HepG2 (cell line): ENCODE measurements around the gene RNF4. TPM values are rescaled to one million over a fixed set of nuclear protein-coding genes. Genes with fewer than 3 reads are reported as not detected.

ENCODE experiments used
- CBX2 ChIP-seq, 2 experiments: fragments of 200-600 bp in 1 of 2; sonication (generic); formaldehyde crosslinking in 1 of 2; IDR thresholded peaks; 2 replicates each; pipeline versions ENCODE4 v1.7.0 to v1.8.1; 2018 to 2022; ENCODE audit warnings: low read depth in 2 of 2, low read length in 1 of 2, mild to moderate bottlenecking in 1 of 2, missing genetic modification reagents in 1 of 2
- FOSL2 ChIP-seq: sonication (generic); formaldehyde crosslinking; IDR thresholded peaks from 2 replicates; pipeline ENCODE4 v1.4.0; 2020; ENCODE audit warnings: missing genetic modification reagents
- GABPB1 ChIP-seq: IDR thresholded peaks from 2 replicates; pipeline ENCODE4 v1.6.1; 2016; ENCODE audit warnings: mild to moderate bottlenecking, missing genetic modification reagents, moderate library complexity, missing compliant biosample characterization
- PHF21A ChIP-seq: sonication (generic); formaldehyde crosslinking; IDR thresholded peaks from 2 replicates; pipeline ENCODE4 v1.5.0; 2020; ENCODE audit warnings: mild to moderate bottlenecking, missing genetic modification reagents
- SMAD1 ChIP-seq: sonication (generic); formaldehyde crosslinking; IDR thresholded peaks from 2 replicates; pipeline ENCODE4 v1.4.0; 2020; ENCODE audit warnings: missing genetic modification reagents, low read depth, mild to moderate bottlenecking, borderline replicate concordance
- SSRP1 ChIP-seq: IDR thresholded peaks from 2 replicates; pipeline ENCODE4 v1.6.1; 2016; ENCODE audit warnings: control low read depth
- THRA ChIP-seq: sonication (generic); formaldehyde crosslinking; IDR thresholded peaks from 2 replicates; pipeline ENCODE4 v1.4.0; 2020; ENCODE audit warnings: missing genetic modification reagents, borderline replicate concordance
- ZBTB33 ChIP-seq: sonication (generic); formaldehyde crosslinking; IDR thresholded peaks from 2 replicates; pipeline ENCODE4 v1.4.0; 2020; ENCODE audit warnings: missing genetic modification reagents
- ZBTB39 ChIP-seq: sonication (generic); formaldehyde crosslinking; IDR thresholded peaks from 2 replicates; pipeline ENCODE4 v1.5.0; 2020; ENCODE audit warnings: missing genetic modification reagents
- ZC3H4 ChIP-seq: sonication (generic); formaldehyde crosslinking; IDR thresholded peaks from 2 replicates; pipeline ENCODE4 v1.4.0; 2020; ENCODE audit warnings: missing genetic modification reagents, borderline replicate concordance
- ZHX2 ChIP-seq, 2 experiments: sonication (generic) in 1 of 2; formaldehyde crosslinking in 1 of 2; IDR thresholded peaks; 2 replicates each; pipeline versions ENCODE4 v1.6.1 to v1.9.0; 2014 to 2022; ENCODE audit warnings: antibody characterized with exemption in 1 of 2, borderline replicate concordance in 1 of 2, inconsistent platforms in 1 of 2, low read depth in 1 of 2, missing genetic modification reagents in 1 of 2
- ZNF780A ChIP-seq: sonication (generic); formaldehyde crosslinking; IDR thresholded peaks from 2 replicates; pipeline ENCODE4 v1.8.0; 2022; ENCODE audit warnings: mild to moderate bottlenecking, missing genetic modification reagents, moderate library complexity
- polyA plus RNA-seq, 8 experiments: library from polyadenylated mRNA; depleted of rRNA in 3 of 8; stranded (reverse) in 7 of 8; unstranded in 1 of 8; fragments of >200 nt; fragmentation: Illumina TruSeq in 4 of 8; extraction: Trizol in 4 of 8; gene quantifications; 2 replicates each; pipeline versions ENCODE4 v1.2.1 to v1.2.3, GENCODE V29; 2011 to 2016; ENCODE audit warnings: low read depth in 4 of 8, missing spikeins in 1 of 8, mixed read lengths in 1 of 8; ENCODE audit not compliant: insufficient read depth in 1 of 8
- total RNA-seq, 5 experiments: library from RNA; depleted of rRNA; stranded (reverse); fragments of >200 nt; fragmentation: Illumina TruSeq; extraction: Trizol; gene quantifications; 2 replicates each; pipeline ENCODE4 v1.2.3, GENCODE V29; 2016; ENCODE audit warnings: low read depth in 1 of 5
- TF ChIP-seq, protein P1 (sequence below): sonication (generic); formaldehyde crosslinking; IDR thresholded peaks from 2 replicates; pipeline ENCODE4 v1.4.0; 2020; ENCODE audit warnings: mild to moderate bottlenecking, low read depth, missing genetic modification reagents

The RNF4 gene
- total and polyA plus RNA-seq, 2 of the 13 experiments (the other 11 are each of a cell fraction or from before 2014, with no cell fraction given), result 38.1 to 45.1 TPM

GRCh38 chr4:2468456-2469191, at the start of gene RNF4 (continued):
- TF ChIP-seq CBX2 (IDR thresholded peaks at IDR 0.05; ENCODE audit: low read depth, low read length) (no peak), CBX2 (CRISPR knock-in tag; IDR thresholded peaks at IDR 0.05; ENCODE audit: low read depth) (no peak), ZHX2 (IDR thresholded peaks at IDR 0.05; ENCODE audit: low read depth) (peak; percentile 55; the same call in 1 of the 2 replicates), ZHX2 (CRISPR knock-in tag; IDR thresholded peaks at IDR 0.05; ENCODE audit: borderline replicate concordance) (no peak; the same call in 1 of the 2 replicates), FOSL2 (no peak), ZBTB33 (CRISPR knock-in tag) (0 out of 2 replicates have a peak, but pooled peaks have one; percentile 27), GABPB1 (CRISPR knock-in tag) (peak; percentile 94), SSRP1 (CRISPR knock-in tag) (no peak), THRA (no peak), ZNF780A (CRISPR knock-in tag) (no peak), PHF21A (0 out of 2 replicates have a peak, but pooled peaks have one; percentile 59), ZBTB39 (CRISPR knock-in tag) (0 out of 2 replicates have a peak, but pooled peaks have one; percentile 76), ZC3H4 (CRISPR knock-in tag) (no peak), SMAD1 (CRISPR knock-in tag) (no peak)
- TF ChIP-seq, protein P1, sequence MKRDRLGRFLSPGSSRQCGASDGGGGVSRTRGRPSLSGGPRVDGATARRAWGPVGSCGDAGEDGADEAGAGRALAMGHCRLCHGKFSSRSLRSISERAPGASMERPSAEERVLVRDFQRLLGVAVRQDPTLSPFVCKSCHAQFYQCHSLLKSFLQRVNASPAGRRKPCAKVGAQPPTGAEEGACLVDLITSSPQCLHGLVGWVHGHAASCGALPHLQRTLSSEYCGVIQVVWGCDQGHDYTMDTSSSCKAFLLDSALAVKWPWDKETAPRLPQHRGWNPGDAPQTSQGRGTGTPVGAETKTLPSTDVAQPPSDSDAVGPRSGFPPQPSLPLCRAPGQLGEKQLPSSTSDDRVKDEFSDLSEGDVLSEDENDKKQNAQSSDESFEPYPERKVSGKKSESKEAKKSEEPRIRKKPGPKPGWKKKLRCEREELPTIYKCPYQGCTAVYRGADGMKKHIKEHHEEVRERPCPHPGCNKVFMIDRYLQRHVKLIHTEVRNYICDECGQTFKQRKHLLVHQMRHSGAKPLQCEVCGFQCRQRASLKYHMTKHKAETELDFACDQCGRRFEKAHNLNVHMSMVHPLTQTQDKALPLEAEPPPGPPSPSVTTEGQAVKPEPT (CRISPR knock-in tag), result peak; percentile 62; the same call in 1 of the 2 replicates
